Endothelial cell of umbilical vein (primary cell): ENCODE data around the gene CD248. TPM values are rescaled to one million over a fixed set of nuclear protein-coding genes. Genes with fewer than 3 reads are reported as not detected.

Experiments used
- BruUV-seq: library from RNA; stranded (reverse); fragments of 400-500 nt; replicated peaks from 2 replicates; lab custom pipeline; 2021; lab: Mats Ljungman, UMichigan
- CTCF ChIA-PET: fragments of 300-600, 350-600 bp; sonication (Branson Sonifier 250); formaldehyde crosslinking; loops from one replicate; lab custom pipeline; 2021; ENCODE audit warnings: antibody characterized with exemption, inconsistent platforms; lab: Charles Lee
- POLR2A ChIA-PET: fragments of 300-600, 350-600 bp; sonication (Branson Sonifier 250); formaldehyde crosslinking; loops from one replicate; lab custom pipeline; 2021; ENCODE audit warnings: antibody characterized with exemption, inconsistent platforms; lab: Charles Lee
- DNase-seq: peaks from one replicate; pipeline ENCODE4 v3.0.0-alpha.2; 2011; ENCODE audit warnings: low read depth, low spot score
- FAIRE-seq: peaks from 2 replicates; lab custom pipeline; 2011; peaks lifted over from hg19 to GRCh38; lab: Jason Lieb, UNC
- H2AFZ ChIP-seq: 2 replicates; pipeline ENCODE4 v1.6.0; 2012; ENCODE audit warnings: low read depth, low read length, control low read depth, inconsistent platforms
- H3K27ac ChIP-seq: 2 replicates; pipeline ENCODE4 v1.5.1; 2011; ENCODE audit warnings: low read depth, mild to moderate bottlenecking, control low read depth, low read length, moderate library complexity; ENCODE audit not compliant: insufficient read depth
- H3K27me3 ChIP-seq, 2 experiments: 2 replicates each; pipeline versions ENCODE4 v1.6.0 to v1.6.1; 2011; ENCODE audit warnings: low read length in 2 of 2, mixed read lengths in 1 of 2; ENCODE audit not compliant: control insufficient read depth in 2 of 2, insufficient read depth in 2 of 2
- H3K36me3 ChIP-seq, 2 experiments: 2 replicates in 1 of 2; 3 replicates in 1 of 2; pipeline ENCODE4 v1.5.1; 2011; ENCODE audit warnings: low read length in 2 of 2, mild to moderate bottlenecking in 1 of 2, moderate library complexity in 1 of 2; ENCODE audit not compliant: control insufficient read depth in 2 of 2, insufficient read depth in 2 of 2; ENCODE audit errors: extremely low read depth in 1 of 2
- H3K4me1 ChIP-seq: 3 replicates; pipeline ENCODE4 v1.5.1; 2011; ENCODE audit warnings: mild to moderate bottlenecking, low read length; ENCODE audit not compliant: control insufficient read depth, insufficient read depth; ENCODE audit errors: extremely low read depth
- H3K4me2 ChIP-seq: 2 replicates; pipeline ENCODE4 v1.6.1; 2011; ENCODE audit warnings: low read length, control low read depth, mixed read lengths; ENCODE audit not compliant: insufficient read depth
- H3K4me3 ChIP-seq, 3 experiments: fragments of 200-600 bp in 1 of 3; sonication (generic), shearing (Covaris generic) in 1 of 3; replicated peaks in 1 of 3; 2 replicates each; pipeline ENCODE4 v1.5.1; 2011 to 2016; ENCODE audit warnings: control low read depth in 3 of 3, low read length in 3 of 3, mild to moderate bottlenecking in 2 of 3, inconsistent platforms in 1 of 3, low read depth in 1 of 3, moderate library complexity in 1 of 3; ENCODE audit not compliant: insufficient read depth in 1 of 3
- H3K79me2 ChIP-seq: 2 replicates; pipeline ENCODE4 v1.6.0; 2012; ENCODE audit warnings: low read length, inconsistent platforms; ENCODE audit not compliant: control insufficient read depth, insufficient read depth
- H3K9ac ChIP-seq: replicated peaks from 2 replicates; pipeline ENCODE3; 2011; ENCODE audit warnings: low read length, control low read depth; ENCODE audit not compliant: insufficient read depth; ENCODE audit errors: extremely low read depth
- H3K9me1 ChIP-seq: replicated peaks from 3 replicates; pipeline ENCODE4 v1.6.0; 2011; ENCODE audit warnings: mild to moderate bottlenecking, low read length; ENCODE audit not compliant: control insufficient read depth, insufficient read depth; ENCODE audit errors: extremely low read depth
- H3K9me3 ChIP-seq: replicated peaks from 2 replicates; pipeline ENCODE4 v1.5.1; 2012; ENCODE audit warnings: low read length, inconsistent platforms; ENCODE audit not compliant: control insufficient read depth, insufficient read depth
- H4K20me1 ChIP-seq: replicated peaks from 2 replicates; pipeline ENCODE3; 2011; ENCODE audit warnings: mild to moderate bottlenecking, low read length; ENCODE audit not compliant: control insufficient read depth, insufficient read depth; ENCODE audit errors: extremely low read depth
- CTCF ChIP-seq, 2 donors: IDR thresholded peaks; 1 replicate in 1 of 2; 2 replicates in 1 of 2; pipeline ENCODE4 v1.5.1; 2011; ENCODE audit warnings: low read length in 2 of 2, mild to moderate bottlenecking in 2 of 2, moderate library complexity in 2 of 2, control low read depth in 1 of 2, inconsistent platforms in 1 of 2, low read depth in 1 of 2; ENCODE audit not compliant: insufficient read depth in 1 of 2; ENCODE audit errors: extremely low read depth in 1 of 2
- GATA2 ChIP-seq: IDR thresholded peaks from 2 replicates; pipeline ENCODE4 v1.7.0; 2011; ENCODE audit warnings: low read depth, mild to moderate bottlenecking, moderate library complexity, mixed read lengths, low read length; ENCODE audit not compliant: insufficient read length, insufficient read depth
- dilution Hi-C: fragments of 300-500 bp; cut with MboI; formaldehyde crosslinking; loops from one replicate; pipeline ENCODE4 v1.15.0; 2019; ENCODE audit warnings: low sequenced_read_pairs; ENCODE audit not compliant: extremely low pct_ligation_motif_present
- intact Hi-C: fragments of 100-400 bp; cut with micrococcal nuclease; formaldehyde crosslinking; loops from one replicate; pipeline ENCODE4 v1.10.0; 2022
- polyA plus RNA-seq, 4 experiments: library from polyadenylated mRNA; depleted of rRNA in 3 of 4; stranded (reverse) in 3 of 4; unstranded in 1 of 4; fragments of >200 nt; gene quantifications; 2 replicates each; pipeline versions ENCODE4 v1.2.1 to v1.2.3, GENCODE V29; 2011 to 2012; ENCODE audit warnings: missing spikeins in 1 of 4
- total RNA-seq: library from RNA; stranded (reverse); gene quantifications from 2 replicates; pipeline ENCODE4 v1.2.3, GENCODE V29; 2021

CD248 gene
- total and polyA plus RNA-seq, 2 donors (not counting 3 experiments of a cell fraction or from before 2014, with no cell fraction given), result 0.10 TPM; not detected in 1

- DNase-seq (no peak), FAIRE-seq (no peak)
- Histone ChIP-seq H3K9me1 (no peaks in the 10 kb centered on the region), H3K4me1 (peaks cover 4% of the 10 kb centered on the region), H3K9me3 (no peaks in the 10 kb centered on the region), H3K79me2 (no peaks in the 10 kb centered on the region), H3K9ac (no peak overlapping the region), H3K27ac (no peak overlapping the region), H3K4me2 (peak overlapping the region; percentile 56), H4K20me1 (no peaks in the 10 kb centered on the region), H3K27me3 (peaks cover 3 to 10% of the 10 kb centered on the region in 2 experiments), H3K4me3 (no peak overlapping the region), H3K36me3 (no peaks in the 10 kb centered on the region), H2AFZ (peak overlapping the region; percentile 96)
- no peak for TF ChIP-seq GATA2
- TF ChIP-seq CTCF (IDR thresholded peaks at IDR 0.05; ENCODE audit: extremely low read depth in 1 of 2, insufficient read depth in 1 of 2, low read depth in 1 of 2, low read length in 2 of 2), result peak; percentile 3 to 11
- dilution Hi-C loops (no loop called here), intact Hi-C loops (loop anchor here (2.0 to 5.0 kb wide), 2 partner anchors 23 to 124 kb away; partner anchors contain the start of genes MRPL11 and RIN1)
- CTCF ChIA-PET, result interaction anchor here (0.8 to 9.5 kb wide), 10 partner anchors 9 to 82 kb away, joined by 3 to 225 read pairs (median 26); partner anchors contain the start of genes RIN1 and YIF1A
- POLR2A ChIA-PET, result interaction anchor here (0.8 to 2.1 kb wide), 2 partner anchors 12 to 24 kb away, joined by 4 to 8 read pairs; partner anchors contain the start of gene YIF1A
- BruUV-seq, result no TSS peak
Observed at GRCh38 chr11:66313321-66314185, 3.3 kb downstream of the CD248 start.
